DND-41 (cell line): Measurements from ENCODE around the gene HOXC5.
A peak's percentile ranks its signal among the peaks of the same experiment; 100 is the strongest.

ENCODE experiments used
- ATAC-seq: fragments of 200-7000 bp; cut with Tn5 transposase; 3 replicates; pipeline ENCODE4 v1.9.1; 2021; ENCODE audit warnings: low read depth; ENCODE audit not compliant: insufficient read depth
- DNase-seq: peaks from one replicate; pipeline ENCODE4 v3.0.0-alpha.2; 2020
- H2AFZ ChIP-seq: 2 replicates; pipeline ENCODE4 v1.6.0; 2012; ENCODE audit warnings: low read depth, low read length
- H3K27ac ChIP-seq: 2 replicates; pipeline ENCODE4 v1.5.1; 2012; ENCODE audit warnings: low read length, inconsistent platforms
- H3K27me3 ChIP-seq: fragments of 200-600 bp; sonication (generic); 2 replicates; pipeline ENCODE4 v1.6.0; 2012; ENCODE audit warnings: low read length, mild to moderate bottlenecking, inconsistent platforms; ENCODE audit not compliant: insufficient read depth, poor library complexity
- H3K36me3 ChIP-seq: 2 replicates; pipeline ENCODE4 v1.5.1; 2012; ENCODE audit warnings: low read length, inconsistent platforms; ENCODE audit not compliant: insufficient read depth
- H3K4me1 ChIP-seq: 2 replicates; pipeline ENCODE4 v1.5.1; 2012; ENCODE audit warnings: mild to moderate bottlenecking, low read length; ENCODE audit not compliant: insufficient read depth
- H3K4me2 ChIP-seq: 2 replicates; pipeline ENCODE4 v1.6.0; 2012; ENCODE audit warnings: mild to moderate bottlenecking, moderate library complexity, low read length, inconsistent platforms; ENCODE audit not compliant: insufficient read depth
- H3K4me3 ChIP-seq, 2 experiments: fragments of 200-600 bp in 1 of 2; shearing (Covaris generic) in 1 of 2; 2 replicates each; pipeline ENCODE4 v1.5.1; 2012 to 2016; ENCODE audit warnings: inconsistent platforms in 2 of 2, low read length in 2 of 2, mild to moderate bottlenecking in 2 of 2, low read depth in 1 of 2, moderate library complexity in 1 of 2
- H3K79me2 ChIP-seq: 2 replicates; pipeline ENCODE4 v1.6.0; 2012; ENCODE audit warnings: low read length, inconsistent platforms; ENCODE audit not compliant: insufficient read depth
- H3K9ac ChIP-seq: 2 replicates; pipeline ENCODE4 v1.6.0; 2012; ENCODE audit warnings: low read depth, mild to moderate bottlenecking, inconsistent platforms, low read length, moderate library complexity
- H3K9me3 ChIP-seq: 2 replicates; pipeline ENCODE4 v1.5.1; 2012; ENCODE audit warnings: low read length, moderate library complexity, mild to moderate bottlenecking, inconsistent platforms; ENCODE audit not compliant: insufficient read depth, severe bottlenecking
- H4K20me1 ChIP-seq: 2 replicates; pipeline ENCODE4 v1.6.0; 2012; ENCODE audit warnings: low read length; ENCODE audit not compliant: insufficient read depth
- EZH2 ChIP-seq: IDR thresholded peaks from 3 replicates; pipeline ENCODE4 v1.6.1; 2012; ENCODE audit warnings: borderline replicate concordance, low read depth, mild to moderate bottlenecking, moderate library complexity, low read length, inconsistent platforms; ENCODE audit not compliant: severe bottlenecking
- TF ChIP-seq, protein P1 (sequence below): IDR thresholded peaks from 2 replicates; pipeline ENCODE4 v1.5.1; 2012; ENCODE audit warnings: borderline replicate concordance, low read length, moderate library complexity, mild to moderate bottlenecking; ENCODE audit not compliant: poor library complexity, severe bottlenecking; ENCODE audit errors: extremely low read depth

Gene HOXC5

DNA sequence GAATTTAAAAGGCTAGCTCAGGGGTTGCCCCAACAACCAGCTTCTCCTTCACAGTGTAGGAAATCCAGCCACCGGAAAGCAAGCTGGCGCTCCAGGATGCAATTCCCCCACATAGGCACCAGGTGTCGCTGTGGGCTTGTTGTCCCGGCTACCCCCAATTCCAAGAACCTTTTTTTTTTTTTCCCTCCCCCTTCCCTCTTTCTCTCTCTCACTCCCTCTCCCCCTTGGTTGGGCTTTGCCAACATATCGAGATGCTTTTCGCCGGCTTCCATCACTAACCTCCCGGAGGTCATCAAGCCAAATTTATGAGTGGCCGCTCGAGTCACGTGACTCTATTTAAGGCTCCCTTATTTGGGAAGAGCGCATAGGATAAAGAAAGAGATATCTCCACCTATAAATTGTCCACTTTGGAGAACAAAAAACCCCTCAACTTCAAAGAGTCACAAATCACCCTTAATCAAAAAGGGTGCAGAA lies at the start of gene HOXC5:
TSS of gene HOXC5 (plus strand) at position 424 of the 474 bp plus-strand sequence. CDS start 73 bp downstream, outside the sequence.
- no peak within 1 kb of the TSS for H3K9ac ChIP-seq
- no peak for TF ChIP-seq EZH2
- TF ChIP-seq, protein P1, sequence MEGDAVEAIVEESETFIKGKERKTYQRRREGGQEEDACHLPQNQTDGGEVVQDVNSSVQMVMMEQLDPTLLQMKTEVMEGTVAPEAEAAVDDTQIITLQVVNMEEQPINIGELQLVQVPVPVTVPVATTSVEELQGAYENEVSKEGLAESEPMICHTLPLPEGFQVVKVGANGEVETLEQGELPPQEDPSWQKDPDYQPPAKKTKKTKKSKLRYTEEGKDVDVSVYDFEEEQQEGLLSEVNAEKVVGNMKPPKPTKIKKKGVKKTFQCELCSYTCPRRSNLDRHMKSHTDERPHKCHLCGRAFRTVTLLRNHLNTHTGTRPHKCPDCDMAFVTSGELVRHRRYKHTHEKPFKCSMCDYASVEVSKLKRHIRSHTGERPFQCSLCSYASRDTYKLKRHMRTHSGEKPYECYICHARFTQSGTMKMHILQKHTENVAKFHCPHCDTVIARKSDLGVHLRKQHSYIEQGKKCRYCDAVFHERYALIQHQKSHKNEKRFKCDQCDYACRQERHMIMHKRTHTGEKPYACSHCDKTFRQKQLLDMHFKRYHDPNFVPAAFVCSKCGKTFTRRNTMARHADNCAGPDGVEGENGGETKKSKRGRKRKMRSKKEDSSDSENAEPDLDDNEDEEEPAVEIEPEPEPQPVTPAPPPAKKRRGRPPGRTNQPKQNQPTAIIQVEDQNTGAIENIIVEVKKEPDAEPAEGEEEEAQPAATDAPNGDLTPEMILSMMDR, result peak; percentile 99
- H3K27ac ChIP-seq, result no peak within 1 kb of the TSS
- ATAC-seq (peak; percentile 76), DNase-seq (peak; percentile 77)
- no peaks in the 10 kb centered on the region for H3K4me1 ChIP-seq
- H4K20me1 ChIP-seq, result no peaks in the 10 kb centered on the region
- no peaks in the 10 kb centered on the region for H3K79me2 ChIP-seq
- H2AFZ ChIP-seq, result no peak within 1 kb of the TSS
- H3K4me2 ChIP-seq, result no peak within 1 kb of the TSS
- H3K4me3 ChIP-seq, result no peak within 1 kb of the TSS
- no peaks in the 10 kb centered on the region for H3K9me3 ChIP-seq
- no peaks in the 10 kb centered on the region for H3K36me3 ChIP-seq
- H3K27me3 ChIP-seq, result peaks cover 8% of the 10 kb centered on the region

DNA sequence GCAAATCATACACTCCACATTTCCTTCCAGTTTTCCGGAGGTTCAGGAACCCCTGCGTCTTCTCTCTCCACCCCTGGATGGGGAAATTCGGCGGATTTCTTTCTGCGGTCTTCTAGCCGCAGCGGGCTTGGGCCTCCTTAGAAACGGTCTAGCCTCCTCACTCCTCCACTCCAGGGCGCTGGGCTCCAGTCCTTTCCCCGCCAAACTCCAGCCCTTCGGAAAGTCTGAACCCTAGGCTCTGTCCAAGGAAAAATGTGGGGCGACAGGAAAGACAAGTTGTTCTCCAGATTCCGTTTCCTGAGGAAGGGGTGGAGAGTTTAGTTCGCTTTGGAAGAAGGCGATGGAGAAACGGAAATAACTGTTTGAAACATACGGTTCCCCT lies 49.3 kb upstream of the HOXC5 start:
- H3K4me1 ChIP-seq, result peaks cover 2% of the 10 kb centered on the region

DNA sequence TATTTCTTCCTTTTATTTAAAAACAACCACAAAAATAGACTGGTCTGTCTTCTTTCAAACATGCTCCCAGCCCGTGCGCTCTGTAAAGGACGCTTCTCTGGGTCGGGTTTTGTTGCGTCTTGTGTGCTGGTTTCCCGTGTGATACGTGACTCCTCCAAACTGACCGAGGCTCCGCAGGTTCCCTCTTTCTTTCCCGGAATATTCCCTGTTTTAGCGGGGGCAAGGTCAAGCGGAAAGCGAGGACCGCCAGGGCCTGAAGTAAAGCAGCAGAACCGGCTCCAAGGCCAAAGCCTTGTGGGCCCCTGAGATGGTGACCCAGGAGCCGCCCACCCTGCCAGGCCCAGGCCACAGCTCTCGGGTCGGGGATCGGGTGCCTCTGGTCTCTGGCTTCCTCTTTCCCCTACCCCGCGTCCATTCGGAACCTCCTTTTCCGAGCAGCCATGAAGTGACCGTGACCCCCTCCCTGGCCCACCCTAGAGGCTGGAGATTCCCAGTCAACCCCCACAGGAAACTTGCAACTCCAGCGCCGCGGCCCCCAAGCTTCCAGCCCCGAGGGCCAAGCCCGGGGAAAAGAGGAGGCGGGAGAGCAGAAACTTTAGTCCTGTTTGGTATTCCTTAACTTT lies 48.8 kb upstream of the HOXC5 start:
- Histone ChIP-seq H2AFZ (no peak overlapping the region), H3K79me2 (no peaks in the 10 kb centered on the region), H3K4me3 (no peak overlapping the region), H3K27ac (no peak overlapping the region), H3K4me1 (peaks cover 7% of the 10 kb centered on the region), H3K4me2 (no peak overlapping the region), H3K9me3 (no peaks in the 10 kb centered on the region), H3K9ac (no peak overlapping the region), H4K20me1 (no peaks in the 10 kb centered on the region), H3K36me3 (no peaks in the 10 kb centered on the region), H3K27me3 (peaks cover 80% of the 10 kb centered on the region)
- DNase-seq (no peak), ATAC-seq (no peak)
- TF ChIP-seq EZH2, result no peak
- TF ChIP-seq, protein P1, result no peak

More for the DNA sequence above, 49.3 kb upstream of the HOXC5 start:
- no peaks in the 10 kb centered on the region for H3K9me3 ChIP-seq
- TF ChIP-seq EZH2, result no peak
- TF ChIP-seq, protein P1, result no peak
- DNase-seq (no peak), ATAC-seq (no peak)
- peaks cover 79% of the 10 kb centered on the region for H3K27me3 ChIP-seq
- H2AFZ ChIP-seq, result no peak overlapping the region
- H3K4me2 ChIP-seq, result no peak overlapping the region
- no peak overlapping the region for H3K9ac ChIP-seq
- no peaks in the 10 kb centered on the region for H3K36me3 ChIP-seq
- no peak overlapping the region for H3K4me3 ChIP-seq
- H3K27ac ChIP-seq, result no peak overlapping the region
- no peaks in the 10 kb centered on the region for H3K79me2 ChIP-seq
- no peaks in the 10 kb centered on the region for H4K20me1 ChIP-seq
